Measurements from ENCODE around the gene WDR88.
"Not testable (repeated sequence)": the region's sequence is repeated elsewhere in the genome, so short reads cannot be mapped to it uniquely, and the experiment has no call there.

WDR88 gene

GRCh38 chr19:33199441-33200265 is 67.7 kb downstream of the WDR88 start:
- no peak for DNase-seq

DNA sequence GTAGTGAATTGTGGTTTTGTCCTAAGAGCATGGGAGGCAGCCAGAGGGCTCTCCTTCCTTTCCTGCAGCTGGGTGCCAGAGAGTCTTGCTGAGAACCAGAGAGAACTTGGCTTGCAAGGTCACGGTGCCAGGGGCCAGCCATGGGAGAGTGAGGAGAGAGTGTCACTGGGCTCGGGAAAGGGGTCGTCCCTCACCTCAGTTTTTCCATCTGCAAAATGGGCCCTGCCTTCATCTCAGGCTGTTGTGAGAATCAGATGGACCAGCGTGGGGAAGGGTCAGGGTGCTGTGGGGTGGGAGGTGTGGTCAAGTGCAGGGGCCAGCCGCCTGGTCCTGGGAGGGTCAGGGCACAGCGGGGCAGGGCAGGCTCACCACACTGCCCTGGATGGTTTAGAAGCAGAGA is 69.6 kb downstream of the WDR88 start:
- no peak for DNase-seq

GRCh38 chr19:33201886-33202545 is 70.1 kb downstream of the WDR88 start:
- DNase-seq = no peak

- DNase-seq = no peak
Observed at GRCh38 chr19:33202546-33203507, 70.9 kb downstream of the WDR88 start.

DNA sequence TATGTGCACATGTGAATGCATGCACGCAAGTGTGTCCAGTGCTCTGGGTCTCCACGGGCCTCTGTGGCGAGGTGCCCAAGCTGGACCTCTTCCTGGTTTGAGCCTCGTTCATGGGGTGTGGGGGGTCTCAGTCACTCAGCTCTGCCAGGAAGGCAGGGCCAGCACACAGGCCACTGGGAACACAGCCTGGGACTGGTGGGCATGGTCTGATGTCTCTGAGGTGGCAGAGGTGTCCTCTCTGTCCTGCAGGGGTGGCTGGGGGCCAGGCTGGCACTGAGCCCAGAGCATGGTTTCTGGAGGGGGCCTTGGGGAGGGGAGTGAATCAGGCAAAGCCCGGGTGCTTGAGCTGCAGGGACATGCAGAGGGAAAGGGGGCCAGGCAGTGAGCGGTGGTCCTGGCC is 71.6 kb downstream of the WDR88 start:
- DNase-seq = no peak

DNA sequence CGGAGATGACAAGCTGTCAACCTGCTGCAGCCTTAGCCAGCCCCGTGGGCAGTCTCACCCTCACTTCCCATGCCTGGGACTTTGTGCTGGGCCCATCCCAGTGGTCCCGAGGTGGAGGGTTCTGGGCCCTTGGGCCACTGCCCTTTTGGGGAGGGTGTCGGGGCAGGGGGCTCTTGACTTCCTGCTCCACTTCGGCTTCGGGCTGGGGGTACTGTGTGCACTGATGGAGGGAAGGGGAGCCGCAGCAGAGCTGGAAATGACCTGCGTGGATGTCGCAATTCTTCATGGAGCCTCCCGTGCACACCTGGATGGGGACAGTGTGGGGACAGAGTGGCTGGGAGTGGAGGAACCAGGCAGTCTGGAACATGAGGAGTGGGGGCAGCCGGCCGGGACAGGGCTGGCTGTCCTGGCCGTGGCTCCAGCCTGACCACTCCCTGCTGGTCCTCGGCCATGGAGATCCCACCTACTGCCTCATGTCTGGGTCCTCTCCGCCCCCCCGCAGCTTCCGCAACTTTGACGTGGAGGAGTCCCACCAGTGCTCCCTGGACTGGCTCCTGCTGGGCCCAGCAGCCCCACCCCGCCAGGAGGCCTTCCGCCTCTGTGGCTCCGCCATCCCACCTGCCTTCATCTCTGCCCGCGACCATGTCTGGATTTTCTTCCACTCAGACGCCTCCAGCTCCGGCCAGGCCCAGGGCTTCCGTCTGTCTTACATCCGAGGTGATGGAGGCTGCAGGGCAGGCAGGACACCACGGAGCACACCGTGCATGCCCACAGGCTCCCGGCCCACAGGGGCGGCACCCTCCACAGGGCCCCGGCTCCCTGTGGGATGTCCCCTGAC is 72.4 kb downstream of the WDR88 start:
- DNase-seq = no peak

DNA sequence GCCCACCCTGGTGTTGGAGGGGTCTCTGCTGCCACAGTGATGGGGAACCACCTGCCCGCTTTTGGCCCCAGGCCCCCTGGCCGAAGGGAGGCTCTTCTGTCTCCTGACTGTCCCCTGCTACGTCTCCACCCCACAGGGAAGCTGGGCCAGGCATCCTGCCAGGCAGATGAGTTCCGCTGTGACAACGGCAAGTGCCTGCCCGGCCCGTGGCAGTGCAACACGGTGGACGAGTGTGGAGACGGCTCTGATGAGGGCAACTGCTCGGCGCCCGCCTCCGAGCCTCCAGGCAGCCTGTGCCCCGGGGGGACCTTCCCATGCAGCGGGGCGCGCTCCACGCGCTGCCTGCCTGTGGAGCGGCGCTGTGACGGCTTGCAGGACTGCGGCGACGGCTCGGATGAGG is 73.2 kb downstream of the WDR88 start:
- DNase-seq = no peak

GRCh38 chr19:33205531-33206260 is 73.8 kb downstream of the WDR88 start:
- DNase-seq = no peak

DNA sequence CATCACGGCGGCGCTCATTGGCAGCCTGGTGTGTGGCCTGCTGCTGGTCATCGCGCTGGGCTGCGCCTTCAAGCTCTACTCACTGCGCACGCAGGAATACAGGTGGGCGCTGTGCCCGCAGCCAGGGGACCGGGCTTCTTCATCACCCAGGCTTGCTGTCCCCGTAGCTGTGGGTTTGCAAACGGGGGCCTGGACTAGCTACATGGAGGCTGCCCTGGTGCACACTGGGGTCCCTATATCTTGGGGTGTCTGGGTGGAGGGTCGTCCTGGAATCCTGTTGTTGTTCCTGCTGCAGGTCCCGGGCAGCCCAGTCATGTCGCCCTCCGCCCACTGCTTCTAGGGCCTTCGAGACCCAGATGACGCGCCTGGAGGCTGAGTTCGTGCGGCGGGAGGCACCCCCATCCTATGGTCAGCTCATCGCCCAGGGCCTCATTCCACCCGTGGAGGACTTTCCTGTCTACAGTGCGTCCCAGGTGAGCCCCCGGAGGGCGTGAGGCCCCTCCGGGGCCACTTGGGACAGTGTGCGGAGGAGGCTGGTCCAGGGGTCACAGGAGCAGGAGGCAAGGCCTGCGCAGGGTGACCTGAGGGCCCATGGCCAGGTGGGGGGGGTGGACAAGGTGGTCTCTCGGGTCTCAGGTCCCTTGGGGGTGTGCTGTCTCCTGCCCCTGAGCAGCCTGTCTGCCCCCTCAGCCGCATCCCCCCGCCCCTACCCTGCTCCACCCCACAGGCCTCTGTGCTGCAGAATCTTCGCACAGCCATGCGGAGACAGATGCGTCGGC is 74.5 kb downstream of the WDR88 start:
- DNase-seq = no peak

DNA sequence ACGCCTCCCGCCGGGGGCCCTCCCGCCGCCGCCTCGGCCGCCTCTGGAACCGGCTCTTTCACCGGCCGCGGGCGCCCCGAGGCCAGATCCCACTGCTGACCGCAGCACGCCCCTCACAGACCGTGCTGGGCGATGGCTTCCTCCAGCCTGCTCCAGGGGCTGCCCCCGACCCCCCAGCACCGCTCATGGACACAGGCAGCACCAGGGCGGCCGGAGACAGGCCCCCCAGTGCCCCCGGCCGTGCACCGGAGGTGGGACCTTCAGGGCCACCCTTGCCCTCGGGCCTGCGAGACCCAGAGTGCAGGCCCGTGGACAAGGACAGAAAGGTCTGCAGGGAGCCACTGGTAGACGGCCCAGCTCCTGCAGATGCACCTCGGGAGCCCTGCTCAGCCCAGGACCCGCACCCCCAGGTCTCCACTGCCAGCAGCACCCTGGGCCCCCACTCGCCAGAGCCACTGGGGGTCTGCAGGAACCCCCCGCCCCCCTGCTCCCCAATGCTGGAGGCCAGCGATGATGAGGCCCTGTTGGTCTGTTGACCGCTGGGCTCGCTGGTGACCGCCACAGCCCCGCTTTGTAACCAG is 75.2 kb downstream of the WDR88 start:
- no peak for DNase-seq

- DNase-seq = no peak
Observed at GRCh38 chr19:33207903-33208302, 76.0 kb downstream of the WDR88 start.

DNA sequence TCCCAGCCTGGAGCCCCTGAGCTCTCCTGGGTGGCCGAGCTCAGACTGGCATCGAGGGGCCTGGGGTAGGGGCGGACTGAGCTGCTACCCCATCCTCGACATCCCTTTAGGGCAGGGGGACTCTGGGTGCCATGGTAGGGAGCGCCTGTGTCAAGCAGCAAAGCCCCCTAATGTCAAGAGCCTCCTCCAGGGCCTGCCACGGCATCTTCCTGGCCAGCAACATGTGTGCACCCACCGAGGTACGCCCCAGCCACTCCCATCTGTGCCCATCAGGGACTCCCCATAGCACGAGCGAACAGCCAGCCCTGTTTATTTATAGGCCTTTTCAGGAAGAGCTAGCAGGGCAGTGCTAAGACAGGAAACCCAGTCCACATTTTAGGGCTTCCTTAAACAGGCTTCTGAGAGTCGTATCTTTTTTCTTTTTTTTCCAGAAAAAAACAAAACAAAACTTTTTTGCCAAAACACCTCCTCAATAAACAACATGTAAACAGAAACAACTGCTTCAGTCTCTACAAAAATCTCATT is 76.5 kb downstream of the WDR88 start:
- DNase-seq = no peak

- DNase-seq = no peak
Observed at GRCh38 chr19:33208904-33209849, 77.3 kb downstream of the WDR88 start.

DNA sequence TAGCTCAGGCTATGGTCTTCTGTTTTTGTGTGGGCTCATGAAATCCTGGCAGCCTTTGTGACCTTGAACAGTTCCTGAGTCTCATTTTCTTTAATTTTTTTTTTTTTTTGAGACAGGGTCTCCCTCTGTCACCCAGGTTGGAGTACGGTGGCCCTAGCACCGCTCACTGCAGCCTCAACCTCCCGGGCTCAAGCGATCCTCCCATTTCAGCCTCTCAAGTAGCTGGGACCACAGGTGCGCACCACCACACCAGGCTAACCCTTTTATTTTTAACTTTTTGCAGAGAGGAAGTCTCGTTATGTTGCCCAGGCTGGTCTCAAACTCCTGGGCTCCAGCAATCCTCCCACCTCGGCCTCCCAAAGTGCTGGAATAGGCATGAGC is 77.9 kb downstream of the WDR88 start:
- not testable (repeated sequence) for DNase-seq

GRCh38 chr19:33210266-33210940 is 78.5 kb downstream of the WDR88 start:
- no peak for DNase-seq

DNA sequence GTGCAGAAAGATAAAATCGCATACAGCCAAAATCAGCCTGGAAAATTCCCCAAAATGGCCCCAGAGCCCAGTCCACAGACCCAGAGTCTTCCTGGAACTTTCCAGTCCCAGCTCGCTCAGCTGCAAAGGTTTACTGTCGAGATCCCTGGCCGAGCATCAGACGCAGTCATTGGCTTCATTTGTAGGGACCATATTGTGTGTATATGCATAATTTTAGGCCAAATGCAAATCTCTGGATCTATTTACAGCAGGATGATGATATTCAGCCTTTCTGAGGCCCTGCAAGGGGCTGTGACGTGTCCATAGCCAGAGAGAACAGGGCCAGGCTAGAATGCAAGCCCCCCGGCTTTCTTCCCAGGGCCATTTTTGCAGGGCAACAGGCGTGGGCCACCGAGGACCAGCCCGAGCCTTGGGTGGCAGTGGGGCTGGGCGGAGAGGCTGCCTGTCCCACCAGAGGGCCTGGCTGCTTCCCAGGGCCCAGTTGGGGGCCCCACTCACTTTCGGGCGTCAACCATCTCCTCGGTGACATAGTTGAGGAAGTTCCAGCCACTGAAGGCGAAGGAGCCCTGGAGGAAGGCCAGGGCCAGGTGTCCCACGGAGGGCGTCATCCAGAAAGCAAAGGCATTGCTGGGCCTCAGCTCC is 80.0 kb downstream of the WDR88 start:
- DNase-seq = no peak

DNA sequence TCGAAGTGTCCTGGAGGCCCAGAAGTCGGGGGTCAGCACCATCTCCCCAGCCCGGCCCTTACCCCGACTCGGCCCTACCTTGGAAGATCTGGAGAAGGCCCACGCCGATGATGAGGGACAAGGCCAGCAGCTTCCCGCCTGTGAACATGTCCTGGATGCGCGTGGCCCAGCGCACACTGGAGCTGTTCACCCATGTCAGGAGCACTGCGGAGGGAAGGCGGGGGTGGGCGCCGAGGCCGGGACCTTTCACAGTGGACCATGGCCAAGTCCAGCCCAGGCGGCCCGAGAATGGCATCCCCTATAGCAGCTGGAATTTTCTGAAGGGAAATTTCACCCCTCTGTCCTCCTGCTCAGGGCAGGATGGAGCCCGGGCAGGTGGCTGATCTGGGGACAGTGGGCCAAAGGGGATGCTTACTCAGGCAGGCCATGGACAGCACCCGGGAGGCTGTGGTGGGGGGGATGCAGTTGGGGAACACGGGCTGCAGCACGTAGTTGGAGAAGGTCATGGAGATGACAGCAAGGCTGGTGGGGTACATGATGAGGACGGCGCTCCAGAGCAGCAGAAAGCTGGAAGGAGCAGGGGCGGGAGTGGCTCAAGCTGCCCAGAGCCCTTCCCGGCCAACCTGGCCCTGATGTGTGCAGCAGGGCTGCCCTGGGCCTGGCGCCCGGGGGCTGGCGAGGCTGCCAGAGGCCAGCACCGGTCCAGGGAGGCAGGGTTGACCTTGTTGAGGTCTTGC is 80.7 kb downstream of the WDR88 start:
- no peak for DNase-seq

Measured in activated T-cell treated with anti-CD3 and anti-CD28 coated beads, Interleukin-2, amount 50 U/mL, for 48 hours (primary cell).